Neural crest cell (in vitro differentiated cells): Measurements from ENCODE around the gene CENPS. TPM values are rescaled to one million over a fixed set of nuclear protein-coding genes. Genes with fewer than 3 reads are reported as not detected.
A peak's percentile ranks its signal among the peaks of the same experiment; 100 is the strongest.
"Not testable (repeated sequence)": the region's sequence is repeated elsewhere in the genome, so short reads cannot be mapped to it uniquely, and the experiment has no call there.

ENCODE experiments used
- DNase-seq: peaks from one replicate; pipeline ENCODE4 v3.0.0; 2021; ENCODE audit warnings: low read depth, mixed read lengths, low spot score
- H3K27ac Mint-ChIP-seq: one replicate; pipeline ENCODE4 v1.8.0; 2021; ENCODE audit warnings: mild to moderate bottlenecking, mixed read lengths; ENCODE audit not compliant: unreplicated experiment
- H3K27me3 Mint-ChIP-seq: 2 replicates; pipeline ENCODE4 v1.8.0; 2021; ENCODE audit warnings: low read depth, mild to moderate bottlenecking, mixed read lengths
- H3K36me3 Mint-ChIP-seq: 2 replicates; pipeline ENCODE4 v1.8.0; 2021; ENCODE audit warnings: low read depth, mild to moderate bottlenecking, mixed read lengths
- H3K4me1 Mint-ChIP-seq: 2 replicates; pipeline ENCODE4 v1.8.0; 2021; ENCODE audit warnings: mixed read lengths
- H3K4me3 Mint-ChIP-seq: one replicate; pipeline ENCODE4 v1.8.0; 2021; ENCODE audit warnings: mild to moderate bottlenecking, mixed read lengths
- H3K9me3 Mint-ChIP-seq: 2 replicates; pipeline ENCODE4 v1.8.0; 2021; ENCODE audit warnings: mixed read lengths
- CTCF ChIP-seq: fragments of 200-600 bp; sonication (generic); conservative IDR thresholded peaks from 2 replicates; pipeline ENCODE4 v1.5.0; 2021; ENCODE audit warnings: antibody characterized with exemption, mild to moderate bottlenecking
- total RNA-seq: library from RNA; stranded (reverse); gene quantifications from 2 replicates; pipeline ENCODE4 v1.2.1, GENCODE V29; 2021

The CENPS gene
- total RNA-seq, 1 donor from 2014 or later = 26.9 TPM

DNA sequence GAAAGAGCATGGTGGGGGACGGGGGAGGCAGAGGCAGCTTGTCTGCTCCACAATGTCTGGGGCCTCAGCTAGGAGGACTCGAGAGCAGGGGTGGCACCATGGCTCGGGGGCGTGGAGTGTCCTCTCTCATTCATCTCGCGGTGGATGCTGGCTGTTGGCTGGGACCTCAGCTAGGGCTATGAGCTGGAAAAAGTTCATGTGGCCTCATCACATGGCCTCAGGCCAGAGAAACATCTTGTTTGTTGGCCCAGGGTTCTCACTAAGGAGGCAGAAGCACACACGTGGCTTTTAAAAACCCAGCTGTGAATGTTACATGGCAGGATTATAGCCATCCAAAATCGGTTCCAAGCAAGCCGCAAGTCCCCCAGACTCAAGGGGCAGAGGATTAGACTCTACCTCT is 6.2 kb upstream of the CENPS start:
- Mint-ChIP-seq H3K4me1 (peaks cover 27% of the 10 kb centered on the region), H3K27ac (peak overlapping the region; percentile 73)
- no peak for TF ChIP-seq CTCF

DNA sequence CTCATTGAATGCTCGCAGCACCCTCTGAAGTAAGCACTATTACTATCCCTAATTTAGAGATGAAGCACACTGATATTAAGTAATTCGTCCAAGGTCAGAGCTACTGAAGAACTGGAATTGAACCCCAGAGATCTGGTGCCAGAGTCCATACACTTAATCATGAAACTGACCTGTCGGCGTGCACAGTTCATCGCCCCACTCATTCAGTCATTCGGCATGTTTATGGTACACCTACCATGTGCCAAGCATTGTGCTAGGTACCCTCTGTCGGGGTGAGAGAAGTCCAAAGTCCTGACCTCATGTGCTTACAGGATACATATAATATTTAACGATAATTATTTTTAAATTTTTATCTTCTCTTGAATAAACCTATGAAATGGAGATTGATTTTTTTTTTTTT is 5.6 kb upstream of the CENPS start:
- H3K27ac Mint-ChIP-seq = no peak overlapping the region
- H3K4me1 Mint-ChIP-seq = peaks cover 27% of the 10 kb centered on the region
- H3K9me3 Mint-ChIP-seq = no peaks in the 10 kb centered on the region
- H3K27me3 Mint-ChIP-seq = no peaks in the 10 kb centered on the region
- peaks cover 13% of the 10 kb centered on the region for H3K36me3 Mint-ChIP-seq
- no peak overlapping the region for H3K4me3 Mint-ChIP-seq
- DNase-seq = no peak
- no peak for TF ChIP-seq CTCF

More for the DNA sequence above, 6.2 kb upstream of the CENPS start:
- Mint-ChIP-seq H3K27me3 (no peaks in the 10 kb centered on the region), H3K9me3 (no peaks in the 10 kb centered on the region), H3K4me3 (no peak overlapping the region), H3K36me3 (peaks cover 18% of the 10 kb centered on the region)
- DNase-seq = no peak

- not testable (repeated sequence) for H3K36me3 Mint-ChIP-seq, DNase-seq, H3K9me3 Mint-ChIP-seq, H3K27me3 Mint-ChIP-seq
- peak overlapping the region; percentile 67 for H3K27ac Mint-ChIP-seq
- H3K4me3 Mint-ChIP-seq = peak overlapping the region; percentile 12
- peaks cover 36% of the 10 kb centered on the region for H3K4me1 Mint-ChIP-seq
Measured at GRCh38 chr1:10425826-10426534, 4.3 kb upstream of the CENPS start.

DNA sequence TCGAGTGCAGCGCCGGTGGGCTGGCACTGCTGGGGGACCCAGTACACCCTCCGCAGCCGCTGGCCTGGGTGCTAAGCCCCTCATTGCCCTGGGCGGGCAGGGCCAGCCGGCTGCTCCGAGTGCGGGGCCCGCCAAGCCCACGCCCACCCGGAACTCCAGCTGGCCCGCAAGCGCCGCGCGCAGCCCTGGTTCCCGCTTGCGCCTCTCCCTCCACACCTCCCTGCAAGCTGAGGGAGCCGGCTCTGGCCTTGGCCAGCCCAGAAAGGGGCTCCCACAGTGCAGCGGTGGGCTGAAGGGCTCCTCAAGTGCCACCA is 3.7 kb upstream of the CENPS start:
- peaks cover 13% of the 10 kb centered on the region for H3K36me3 Mint-ChIP-seq
- H3K9me3 Mint-ChIP-seq, H3K27me3 Mint-ChIP-seq, H3K27ac Mint-ChIP-seq, H3K4me3 Mint-ChIP-seq, DNase-seq: not testable (repeated sequence)
- peaks cover 38% of the 10 kb centered on the region for H3K4me1 Mint-ChIP-seq

GRCh38 chr1:10428984-10429383 is 1.2 kb upstream of the CENPS start:
- DNase-seq = no peak
- Mint-ChIP-seq H3K27ac (no peak overlapping the region), H3K36me3 (peaks cover 10% of the 10 kb centered on the region), H3K4me3 (peak overlapping the region; percentile 94), H3K4me1 (peaks cover 49% of the 10 kb centered on the region), H3K9me3 (no peaks in the 10 kb centered on the region), H3K27me3 (no peaks in the 10 kb centered on the region)
- no peak for TF ChIP-seq CTCF

GRCh38 chr1:10429868-10430215 is 391 bp upstream of the CENPS start:
- Mint-ChIP-seq H3K9me3 (no peaks in the 10 kb centered on the region), H3K4me3 (peak overlapping the region; percentile 94), H3K36me3 (peaks cover 10% of the 10 kb centered on the region), H3K27me3 (no peaks in the 10 kb centered on the region), H3K27ac (peak overlapping the region; percentile 75), H3K4me1 (peaks cover 44% of the 10 kb centered on the region)
- DNase-seq = no peak
- TF ChIP-seq CTCF = no peak
